Lower leg skin (tissue), 4 donors: ENCODE measurements around the gene RTN4RL1. TPM values are rescaled to one million over a fixed set of nuclear protein-coding genes. Genes with fewer than 3 reads are reported as not detected.

ENCODE experiments used
- DNase-seq, 2 donors: peaks; one replicate each; pipeline ENCODE4 v3.0.0-alpha.2; 2019; ENCODE audit warnings: low spot score in 2 of 2
- H3K4me3 ChIP-seq: fragments of 200-600 bp; sonication (generic); 2 replicates; pipeline ENCODE4 v1.5.1; 2017; ENCODE audit warnings: mild to moderate bottlenecking, low read depth; ENCODE audit not compliant: poor library complexity, severe bottlenecking
- POLR2A ChIP-seq, 2 donors: fragments of 450-650 bp; IDR thresholded peaks; one replicate each; pipeline ENCODE4 v1.6.1; 2016 to 2017; ENCODE audit warnings: antibody characterized with exemption in 2 of 2, mild to moderate bottlenecking in 1 of 2, moderate library complexity in 1 of 2
- WGBS, 2 donors: methylation state at CpG; one replicate each; pipeline ENCODE4 v1.1.5; 2018; 5-methylcytosine and 5-hydroxymethylcytosine counted together
- intact Hi-C: fragments of 100-400 bp; cut with DNase I; formaldehyde crosslinking; loops from one replicate; pipeline ENCODE4 v1.15.0; 2023; ENCODE audit warnings: low total_unique reads
- total RNA-seq, 4 donors: library from RNA; depleted of rRNA; stranded (reverse); fragments of >200 nt; gene quantifications; one replicate each; pipeline ENCODE4 v1.1.0, GENCODE V29; 2016
- TF ChIP-seq, protein P1 (sequence below), 3 donors: fragments of 450-650 bp; IDR thresholded peaks; one replicate each; pipeline ENCODE4 v1.5.1; 2016; ENCODE audit warnings: antibody characterized with exemption in 3 of 3, mild to moderate bottlenecking in 3 of 3, moderate library complexity in 2 of 3

RTN4RL1 gene
- total RNA-seq, 4 donors from 2014 or later, result 19.1 to 31.5 (median 27.6) TPM

DNA sequence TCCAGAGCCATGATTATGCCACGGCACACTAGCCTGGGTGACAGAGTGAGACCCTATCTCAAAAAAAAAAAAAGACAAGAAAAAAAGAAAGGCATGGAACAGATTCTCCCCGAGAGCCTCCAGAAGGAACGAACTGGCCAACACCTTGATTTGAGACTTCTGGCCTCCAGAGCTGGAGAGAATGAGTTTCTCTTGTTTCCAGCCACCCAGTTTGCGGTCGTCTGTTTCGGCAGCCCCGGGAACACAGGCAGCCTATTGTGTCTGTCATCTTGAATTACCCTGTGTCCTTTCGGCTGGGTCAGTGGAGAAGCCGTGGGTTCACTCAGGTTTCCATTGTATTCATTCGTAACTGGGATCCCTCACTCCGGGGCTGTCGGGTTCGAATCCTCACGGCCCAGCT, 111.4 kb downstream of the RTN4RL1 start:
- H3K4me3 ChIP-seq, result no peak overlapping the region
- no peak for TF ChIP-seq POLR2A (IDR thresholded peaks at IDR 0.05)
- TF ChIP-seq, protein P1, sequence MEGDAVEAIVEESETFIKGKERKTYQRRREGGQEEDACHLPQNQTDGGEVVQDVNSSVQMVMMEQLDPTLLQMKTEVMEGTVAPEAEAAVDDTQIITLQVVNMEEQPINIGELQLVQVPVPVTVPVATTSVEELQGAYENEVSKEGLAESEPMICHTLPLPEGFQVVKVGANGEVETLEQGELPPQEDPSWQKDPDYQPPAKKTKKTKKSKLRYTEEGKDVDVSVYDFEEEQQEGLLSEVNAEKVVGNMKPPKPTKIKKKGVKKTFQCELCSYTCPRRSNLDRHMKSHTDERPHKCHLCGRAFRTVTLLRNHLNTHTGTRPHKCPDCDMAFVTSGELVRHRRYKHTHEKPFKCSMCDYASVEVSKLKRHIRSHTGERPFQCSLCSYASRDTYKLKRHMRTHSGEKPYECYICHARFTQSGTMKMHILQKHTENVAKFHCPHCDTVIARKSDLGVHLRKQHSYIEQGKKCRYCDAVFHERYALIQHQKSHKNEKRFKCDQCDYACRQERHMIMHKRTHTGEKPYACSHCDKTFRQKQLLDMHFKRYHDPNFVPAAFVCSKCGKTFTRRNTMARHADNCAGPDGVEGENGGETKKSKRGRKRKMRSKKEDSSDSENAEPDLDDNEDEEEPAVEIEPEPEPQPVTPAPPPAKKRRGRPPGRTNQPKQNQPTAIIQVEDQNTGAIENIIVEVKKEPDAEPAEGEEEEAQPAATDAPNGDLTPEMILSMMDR (IDR thresholded peaks at IDR 0.05), result no peak
- WGBS, 2 donors, result 89 to 93% methylated on average over 14 of the region's 14 CpGs
- intact Hi-C loops, result no loop called here
- DNase-seq, result no peak

DNA sequence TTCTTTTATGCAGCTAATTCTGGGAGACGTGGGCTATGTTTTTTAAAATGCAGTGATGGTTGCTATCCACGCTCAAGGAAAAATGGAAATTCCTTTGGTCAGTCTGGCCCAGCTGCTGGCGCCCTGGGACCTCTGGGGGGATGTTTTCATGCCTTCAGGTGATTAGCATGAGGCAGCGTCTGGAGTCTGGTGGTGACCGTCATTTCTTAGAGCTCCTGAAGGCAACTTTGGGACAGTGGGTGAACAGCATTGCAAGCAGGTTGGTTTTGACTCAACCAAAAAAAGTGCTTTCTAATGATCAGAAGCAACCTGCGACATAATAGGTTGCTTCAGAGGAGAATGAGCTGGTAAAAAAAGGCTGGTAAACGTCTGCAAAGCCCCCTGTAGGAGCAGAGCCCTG, 113.0 kb downstream of the RTN4RL1 start:
- H3K4me3 ChIP-seq, result no peak overlapping the region
- 49 to 63% methylated on average over 7 of the region's 7 CpGs for WGBS, 2 donors
- DNase-seq, result no peak
- no peak for TF ChIP-seq POLR2A (IDR thresholded peaks at IDR 0.05)
- TF ChIP-seq, protein P1 (IDR thresholded peaks at IDR 0.05), result no peak
- intact Hi-C loops, result no loop called here

DNA sequence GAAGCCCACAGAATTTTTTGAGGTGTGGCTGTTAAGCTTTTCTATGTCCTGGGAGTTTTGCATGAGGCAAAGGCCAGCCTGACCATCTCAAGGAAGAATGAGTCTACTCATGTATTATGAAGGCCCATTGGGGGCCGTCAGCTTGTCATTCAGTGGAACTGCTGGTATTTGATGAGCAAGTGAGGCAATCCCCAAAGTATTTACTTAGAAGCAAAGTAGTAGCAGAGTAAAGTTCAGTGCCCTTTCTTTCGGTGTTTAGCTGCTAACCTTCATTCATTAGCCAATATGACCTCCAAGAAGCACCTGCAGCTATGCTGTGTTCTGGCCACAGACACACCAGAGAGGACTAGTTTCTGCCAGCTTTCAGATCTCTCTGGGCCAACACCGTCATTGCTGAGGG, 115.1 kb downstream of the RTN4RL1 start:
- no peak for TF ChIP-seq POLR2A (IDR thresholded peaks at IDR 0.05)
- TF ChIP-seq, protein P1 (IDR thresholded peaks at IDR 0.05), result no peak
- no peak overlapping the region for H3K4me3 ChIP-seq
- no peak for DNase-seq
- intact Hi-C loops, result loop anchor here (5.0 kb wide), 1 partner anchor 117 kb away; the partner anchor contains the start of gene RTN4RL1
- WGBS, 2 donors, result 62 to 72% methylated on average over 3 of the region's 3 CpGs

- H3K4me3 ChIP-seq, result no peak overlapping the region
- TF ChIP-seq POLR2A (IDR thresholded peaks at IDR 0.05), result no peak
- TF ChIP-seq, protein P1 (IDR thresholded peaks at IDR 0.05), result no peak
- WGBS, 2 donors, result 6 to 8% methylated on average over 10 to 16 of the region's 22 CpGs
- peak; percentile 51 to 89 for DNase-seq
- intact Hi-C loops, result loop anchor here (5.0 kb wide), 1 partner anchor 118 kb away; the partner anchor contains the start of gene RTN4RL1
Measured at GRCh38 chr17:1908699-1909309, 116.3 kb downstream of the RTN4RL1 start.

DNA sequence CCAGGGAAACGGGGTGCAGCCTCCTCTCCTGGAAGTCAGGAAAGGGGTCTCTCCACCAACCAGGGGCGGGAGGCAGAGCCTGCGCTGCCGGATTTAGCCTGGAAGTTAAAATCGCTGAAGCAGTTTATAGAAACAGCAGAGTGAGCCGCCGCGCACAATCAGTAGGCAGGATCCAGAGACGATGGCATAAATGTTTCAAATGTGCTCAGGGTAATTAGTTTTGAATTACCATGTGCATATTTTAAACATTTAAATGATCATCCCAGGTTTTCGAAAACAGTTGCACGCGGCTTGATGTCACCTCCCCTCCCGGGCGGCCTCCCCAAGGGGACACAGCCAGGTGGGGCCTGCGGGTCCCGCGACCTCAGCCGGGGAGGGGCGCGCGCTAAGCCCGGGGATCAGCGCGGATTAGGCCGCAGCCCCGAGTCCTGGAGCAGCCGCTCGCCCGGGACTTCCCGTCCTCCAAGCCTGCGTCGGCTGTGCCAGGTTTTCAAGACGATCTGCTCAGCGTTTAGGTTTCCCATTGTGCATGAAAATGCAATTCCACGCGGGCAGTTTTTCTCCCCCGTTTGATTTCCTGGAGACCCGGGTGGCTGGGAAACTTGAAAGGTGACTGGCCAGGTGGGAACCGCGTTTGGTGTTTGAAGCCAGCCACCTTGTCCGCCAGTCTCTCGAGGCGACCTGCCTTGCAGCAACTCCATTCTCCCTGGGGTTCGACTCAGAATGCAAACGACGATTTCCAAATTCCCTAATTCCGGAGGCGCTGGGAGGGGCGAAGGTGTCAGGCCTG, 117.0 kb downstream of the RTN4RL1 start:
- TF ChIP-seq, protein P1 (IDR thresholded peaks at IDR 0.05), result no peak
- TF ChIP-seq POLR2A (IDR thresholded peaks at IDR 0.05), result no peak
- WGBS, 2 donors, result 8 to 11% methylated on average over 32 to 47 of the region's 49 CpGs
- intact Hi-C loops, result loop anchor here (5.0 kb wide), 1 partner anchor 119 kb away; the partner anchor contains the start of gene RTN4RL1
- DNase-seq, result no peak
- H3K4me3 ChIP-seq, result no peak overlapping the region
